ENCODE results near the gene PSMD13. TPM values are rescaled to one million over a fixed set of nuclear protein-coding genes. Genes with fewer than 3 reads are reported as not detected.

The PSMD13 gene
- total and polyA plus RNA-seq, 2 of the 13 experiments (the other 11 are each of a cell fraction or from before 2014, with no cell fraction given): 83.0 to 117 TPM

DNA sequence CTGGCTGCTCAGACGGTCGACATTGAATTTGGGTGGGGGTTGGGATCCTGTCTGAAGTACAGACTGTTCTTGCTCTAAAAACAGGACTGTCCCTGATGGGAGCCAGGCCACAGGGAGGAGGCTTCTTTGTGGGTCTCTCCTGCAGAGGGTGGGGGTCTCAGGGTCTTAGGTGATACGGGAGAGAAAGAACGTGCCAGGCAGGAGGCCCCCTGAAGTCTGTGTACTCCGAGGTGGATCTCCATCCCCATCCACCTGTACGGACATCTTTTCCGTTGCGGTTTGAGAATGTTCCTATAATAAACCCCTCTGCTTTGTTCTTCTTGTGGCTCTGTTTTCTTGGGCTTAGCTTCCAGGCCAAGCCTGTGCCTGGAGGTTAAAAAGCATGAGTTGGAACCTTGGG, 15.9 kb downstream of the PSMD13 start:
- H3K36me3 ChIP-seq (replicated peaks in 1 of 2; ENCODE audit: control insufficient read depth in 1 of 2, insufficient read depth in 2 of 2, low read length in 2 of 2): peaks cover 28 to 45% of the 10 kb centered on the region in 2 experiments; a peak in 4 of 5 replicates
- DNase-seq (ENCODE audit: low spot score) (no peak), ATAC-seq (no peak), FAIRE-seq (no peak)
- H3K27me3 ChIP-seq (ENCODE audit: control insufficient read depth in 1 of 2, insufficient read depth in 2 of 2, low read length in 2 of 2): no peaks in the 10 kb centered on the region
- CTCF ChIA-PET (ENCODE audit: low intra/inter-chr PET ratio, low total read pairs): no interaction called here
- TF ChIP-seq HES4 (CRISPR knock-in tag; IDR thresholded peaks at IDR 0.05; ENCODE audit: borderline replicate concordance): no peak
- TF ChIP-seq ZSCAN31 (CRISPR knock-in tag; IDR thresholded peaks at IDR 0.05; ENCODE audit: low read depth): no peak
- TF ChIP-seq MEIS1 (CRISPR knock-in tag; IDR thresholded peaks at IDR 0.05; ENCODE audit: borderline replicate concordance): no peak
- H3K9me3 ChIP-seq (ENCODE audit: low read length): no peaks in the 10 kb centered on the region
- H3K4me3 ChIP-seq (replicated peaks in 1 of 3; ENCODE audit: insufficient read depth in 1 of 3, low read depth in 2 of 3, low read length in 3 of 3): no peak overlapping the region
- H3K27ac ChIP-seq (ENCODE audit: extremely low read length, insufficient read depth, low read length): no peak overlapping the region
- peaks cover 8% of the 10 kb centered on the region; the same call in 1 of the 2 replicates for H3K4me1 ChIP-seq (ENCODE audit: insufficient read depth, low read length)
- intact Hi-C loops (cut with micrococcal nuclease; ENCODE audit: unreplicated experiment) (no loop called here), in situ Hi-C loops (cut with HindIII; ENCODE audit: extremely low pct_ligation_motif_present, low pct_unique_long_range_greater_than_20kb) (no loop called here)
- H3K4me2 ChIP-seq (ENCODE audit: low read depth, low read length): no peak overlapping the region
- WGBS (ENCODE audit: low lambda C conversion rate): 98% methylated on average over 8 of the region's 8 CpGs
- POLR2A ChIA-PET: no interaction called here
- no peak overlapping the region for H3K9ac ChIP-seq (ENCODE audit: insufficient read depth, low read depth, low read length)
- no peaks in the 10 kb centered on the region for H4K20me1 ChIP-seq (ENCODE audit: insufficient read depth, low read length)
- no peaks in the 10 kb centered on the region for H3K79me2 ChIP-seq (ENCODE audit: insufficient read depth, low read length)
- BruUV-seq (replicated peaks): no TSS peak
- no peak overlapping the region for H2AFZ ChIP-seq (ENCODE audit: low read length)

DNA sequence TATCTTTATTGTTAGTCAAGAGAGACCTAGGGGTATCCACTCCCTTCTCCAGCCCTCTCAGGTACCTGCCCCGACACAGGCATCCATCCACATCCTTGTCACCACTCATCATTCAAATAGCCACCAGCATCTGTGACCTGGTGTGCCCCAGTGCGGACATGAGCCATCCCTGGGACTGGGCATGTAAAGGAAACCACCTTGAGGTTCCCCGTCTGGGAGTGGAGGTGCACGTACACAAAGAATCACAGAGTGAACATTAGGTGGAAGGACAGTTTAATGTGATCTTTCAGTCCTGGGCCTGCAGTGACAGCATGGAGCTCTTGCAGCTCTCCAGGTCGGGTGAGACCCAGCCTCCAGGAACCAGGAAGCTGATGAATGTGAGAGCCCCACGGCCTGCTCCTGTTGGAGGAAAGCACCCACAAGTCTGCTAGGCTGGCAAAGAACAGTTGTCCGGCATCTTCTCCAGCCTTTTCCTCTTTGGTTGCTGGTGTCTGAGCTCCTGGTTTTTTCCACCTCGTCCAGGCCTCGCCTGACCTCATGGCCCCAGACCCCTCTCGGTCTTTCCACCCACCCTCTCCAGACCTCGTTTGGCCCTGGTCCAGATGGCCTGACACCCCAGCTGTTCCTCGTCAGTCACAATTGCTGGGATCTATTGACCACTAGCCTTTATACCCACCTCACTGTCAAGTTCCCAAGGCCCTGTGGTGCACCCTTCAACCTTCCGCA, 16.5 kb downstream of the PSMD13 start:
- intact Hi-C loops (cut with micrococcal nuclease; ENCODE audit: unreplicated experiment) (no loop called here), in situ Hi-C loops (cut with HindIII; ENCODE audit: extremely low pct_ligation_motif_present, low pct_unique_long_range_greater_than_20kb) (no loop called here)
- no peaks in the 10 kb centered on the region for H3K79me2 ChIP-seq (ENCODE audit: insufficient read depth, low read length)
- H3K36me3 ChIP-seq (replicated peaks in 1 of 2; ENCODE audit: control insufficient read depth in 1 of 2, insufficient read depth in 2 of 2, low read length in 2 of 2): peaks cover 28 to 40% of the 10 kb centered on the region in 2 experiments; a peak in 4 of 5 replicates
- no TSS peak for BruUV-seq (replicated peaks)
- 92% methylated on average over 12 of the region's 13 CpGs for WGBS (ENCODE audit: low lambda C conversion rate)
- H3K4me1 ChIP-seq (ENCODE audit: insufficient read depth, low read length): peaks cover 8% of the 10 kb centered on the region; the same call in 1 of the 2 replicates
- H3K27ac ChIP-seq (ENCODE audit: extremely low read length, insufficient read depth, low read length): no peak overlapping the region
- H3K9me3 ChIP-seq (ENCODE audit: low read length): no peaks in the 10 kb centered on the region
- FAIRE-seq (no peak), ATAC-seq (no peak), DNase-seq (ENCODE audit: low spot score) (no peak)
- no peak overlapping the region for H3K4me2 ChIP-seq (ENCODE audit: low read depth, low read length)
- no peak overlapping the region for H3K9ac ChIP-seq (ENCODE audit: insufficient read depth, low read depth, low read length)
- H3K27me3 ChIP-seq (ENCODE audit: control insufficient read depth in 1 of 2, insufficient read depth in 2 of 2, low read length in 2 of 2): no peaks in the 10 kb centered on the region
- H2AFZ ChIP-seq (ENCODE audit: low read length): no peak overlapping the region
- H4K20me1 ChIP-seq (ENCODE audit: insufficient read depth, low read length): no peaks in the 10 kb centered on the region
- TF ChIP-seq RBM22 (optimal IDR thresholded peaks at IDR 0.05; ENCODE audit: low read length): peak; percentile 72
- TF ChIP-seq HNRNPLL (IDR thresholded peaks at IDR 0.05; ENCODE audit: low read depth, low read length, poor library complexity, severe bottlenecking): no peak
- TF ChIP-seq HOXA9 (CRISPR knock-in tag; IDR thresholded peaks at IDR 0.05; ENCODE audit: borderline replicate concordance): no peak
- TF ChIP-seq CEBPG (CRISPR knock-in tag; IDR thresholded peaks at IDR 0.05): no peak
- no peak for TF ChIP-seq HOXA7 (CRISPR knock-in tag; IDR thresholded peaks at IDR 0.05)
- TF ChIP-seq ZNF776 (CRISPR knock-in tag; IDR thresholded peaks at IDR 0.05): no peak
- H3K4me3 ChIP-seq (replicated peaks in 1 of 3; ENCODE audit: insufficient read depth in 1 of 3, low read depth in 2 of 3, low read length in 3 of 3): no peak overlapping the region
- ChIA-PET POLR2A (no interaction called here), CTCF (ENCODE audit: low intra/inter-chr PET ratio, low total read pairs) (no interaction called here)

Data from HepG2 (cell line).